ENCODE results near the gene ANKRD63. TPM values are rescaled to one million over a fixed set of nuclear protein-coding genes. Genes with fewer than 3 reads are reported as not detected.

ANKRD63 gene
- total and polyA plus RNA-seq, 4 donors, result not detected

DNA sequence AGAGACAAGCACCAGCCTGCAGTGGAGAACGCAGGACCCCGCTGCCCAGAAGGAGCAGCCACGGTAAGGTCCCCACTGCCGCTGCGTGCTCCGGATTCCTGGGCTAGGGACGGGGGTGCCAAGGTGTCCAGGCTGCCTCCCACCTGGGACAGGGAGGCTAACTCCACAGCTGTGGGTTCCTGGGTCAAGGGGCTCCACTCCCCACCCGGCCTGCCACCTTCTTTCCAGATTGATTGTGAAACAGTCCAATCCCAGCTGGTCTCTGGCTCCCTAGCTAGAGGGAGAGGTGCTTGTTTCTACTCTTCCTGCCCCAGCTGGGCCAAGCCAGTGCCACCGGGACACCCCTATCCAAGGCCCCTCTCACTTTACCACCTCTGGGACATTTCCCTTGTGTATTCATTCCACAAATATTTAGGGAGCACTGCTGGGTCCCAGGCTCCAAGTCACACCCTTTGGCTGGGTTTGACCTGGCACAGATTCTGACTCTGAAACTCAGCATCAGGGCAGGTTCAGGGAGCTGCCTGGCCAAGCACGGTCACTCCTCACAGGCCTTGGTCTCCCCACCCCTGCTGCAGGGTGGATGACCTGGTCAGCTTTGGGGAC lies 42.1 kb downstream of the ANKRD63 start:
- DNase-seq, result no peak
- TF ChIP-seq CTCF (IDR thresholded peaks at IDR 0.05; ENCODE audit: control extremely low read depth, extremely low read depth), result no peak
- 85 to 90% methylated on average over 10 of the region's 10 CpGs for WGBS, 2 donors

DNA sequence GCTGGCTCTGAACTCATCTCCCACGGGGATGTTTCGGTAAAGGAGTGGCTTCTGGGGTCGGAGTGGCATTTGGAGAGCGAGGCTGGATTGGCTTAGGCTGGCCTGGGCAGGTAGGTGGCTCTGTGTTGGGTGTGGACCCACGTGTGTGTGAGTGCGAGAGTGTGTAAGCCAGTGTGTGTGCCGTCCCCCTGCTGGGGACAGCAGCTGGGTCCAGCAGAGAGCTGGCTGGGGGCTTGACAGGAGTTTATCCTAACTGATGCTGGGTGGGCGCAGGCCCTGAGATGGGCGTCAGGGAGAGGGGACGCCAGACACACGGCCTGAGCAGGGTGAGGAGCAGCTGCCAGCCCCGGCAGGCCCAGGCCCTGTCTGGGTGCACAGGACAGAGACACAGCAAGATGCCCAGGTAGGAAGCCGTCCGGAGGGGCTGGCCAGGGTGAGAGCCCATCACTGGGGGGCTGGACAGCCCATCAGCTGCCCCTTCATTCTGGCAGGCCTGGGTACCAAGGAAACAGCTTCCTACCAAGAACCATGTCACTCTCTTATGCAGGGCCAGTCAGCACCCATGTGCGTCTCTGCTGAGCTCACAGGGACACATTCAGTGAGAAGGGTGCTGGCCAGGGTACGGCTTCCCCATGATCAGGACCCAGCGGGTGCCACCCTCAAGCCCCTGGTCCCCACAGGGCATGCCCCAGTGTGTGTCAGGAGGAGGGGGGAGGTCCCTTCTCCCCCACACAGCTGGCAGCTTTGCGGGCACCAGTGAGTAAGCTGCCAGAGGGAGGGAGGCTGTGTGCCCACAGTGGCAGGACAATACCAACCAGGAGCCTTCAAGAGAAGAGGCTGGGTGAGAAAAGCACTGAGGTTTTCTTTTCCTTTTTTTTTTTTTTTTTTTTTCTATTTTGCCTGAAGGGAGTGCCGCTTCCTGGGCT lies 42.9 kb downstream of the ANKRD63 start:
- 83 to 91% methylated on average over 19 of the region's 19 CpGs for WGBS, 2 donors
- Histone ChIP-seq H3K27me3 (ENCODE audit: control insufficient read depth in 3 of 3, insufficient read depth in 3 of 3, low read length in 2 of 3) (peaks cover 0 to 4% (median 0%) of the 10 kb centered on the region in 3 donors), H3K4me1 (ENCODE audit: control insufficient read depth in 5 of 5, insufficient read depth in 5 of 5, low read length in 5 of 5) (peaks cover 0 to 15% (median 2%) of the 10 kb centered on the region in 5 donors), H3K27ac (ENCODE audit: low read depth in 1 of 2, low read length in 1 of 2) (no peak overlapping the region), H3K4me3 (no peak overlapping the region), H3K9ac (ENCODE audit: insufficient read depth in 1 of 2, low read length in 2 of 2) (peak overlapping the region in 1 of 2 donors; percentile 33), H3K9me3 (ENCODE audit: control insufficient read depth in 4 of 4, insufficient read depth in 3 of 4, low read length in 3 of 4) (peaks cover 0 to 2% (median 0%) of the 10 kb centered on the region in 4 donors), H3K36me3 (ENCODE audit: control insufficient read depth in 4 of 4, insufficient read depth in 4 of 4, low read length in 4 of 4) (no peaks in the 10 kb centered on the region)
- no peak for TF ChIP-seq CTCF (IDR thresholded peaks at IDR 0.05; ENCODE audit: control extremely low read depth, extremely low read depth)
- no peak for DNase-seq
- ATAC-seq (ENCODE audit: insufficient read depth, low FRiP score), result peak; percentile 9

More for the DNA sequence above, 42.1 kb downstream of the ANKRD63 start:
- Histone ChIP-seq H3K9me3 (ENCODE audit: control insufficient read depth in 4 of 4, insufficient read depth in 3 of 4, low read length in 3 of 4) (peaks cover 0 to 2% (median 0%) of the 10 kb centered on the region in 4 donors), H3K4me1 (ENCODE audit: control insufficient read depth in 5 of 5, insufficient read depth in 5 of 5, low read length in 5 of 5) (peaks cover 0 to 18% (median 5%) of the 10 kb centered on the region in 5 donors), H3K9ac (ENCODE audit: insufficient read depth in 1 of 2, low read length in 2 of 2) (no peak overlapping the region), H3K27ac (ENCODE audit: low read depth in 1 of 2, low read length in 1 of 2) (no peak overlapping the region), H3K36me3 (ENCODE audit: control insufficient read depth in 4 of 4, insufficient read depth in 4 of 4, low read length in 4 of 4) (no peaks in the 10 kb centered on the region), H3K4me3 (no peak overlapping the region), H3K27me3 (ENCODE audit: control insufficient read depth in 3 of 3, insufficient read depth in 3 of 3, low read length in 2 of 3) (peaks cover 0 to 4% (median 0%) of the 10 kb centered on the region in 3 donors)
- no peak for ATAC-seq (ENCODE audit: insufficient read depth, low FRiP score)

- Histone ChIP-seq H3K4me3 (no peak overlapping the region), H3K9me3 (ENCODE audit: control insufficient read depth in 4 of 4, insufficient read depth in 3 of 4, low read length in 3 of 4) (peaks cover 0 to 2% (median 0%) of the 10 kb centered on the region in 4 donors), H3K27me3 (ENCODE audit: control insufficient read depth in 3 of 3, insufficient read depth in 3 of 3, low read length in 2 of 3) (peaks cover 0 to 4% (median 0%) of the 10 kb centered on the region in 3 donors), H3K36me3 (ENCODE audit: control insufficient read depth in 4 of 4, insufficient read depth in 4 of 4, low read length in 4 of 4) (no peaks in the 10 kb centered on the region), H3K9ac (ENCODE audit: insufficient read depth in 1 of 2, low read length in 2 of 2) (peak overlapping the region in 1 of 2 donors; percentile 33), H3K27ac (ENCODE audit: low read depth in 1 of 2, low read length in 1 of 2) (no peak overlapping the region), H3K4me1 (ENCODE audit: control insufficient read depth in 5 of 5, insufficient read depth in 5 of 5, low read length in 5 of 5) (peaks cover 0 to 15% (median 2%) of the 10 kb centered on the region in 5 donors)
- 37 to 62% methylated on average over 5 of the region's 5 CpGs for WGBS, 2 donors
- no peak for TF ChIP-seq CTCF (IDR thresholded peaks at IDR 0.05; ENCODE audit: control extremely low read depth, extremely low read depth)
- no peak for ATAC-seq (ENCODE audit: insufficient read depth, low FRiP score)
- no peak for DNase-seq
These were observed 43.5 kb downstream of the ANKRD63 start for GRCh38 chr15:40239404-40239692.
